Measurements from ENCODE around the gene HARS2. TPM values are rescaled to one million over a fixed set of nuclear protein-coding genes. Genes with fewer than 3 reads are reported as not detected.
A peak's percentile ranks its signal among the peaks of the same experiment; 100 is the strongest.

HARS2 gene
- total RNA-seq (10 to 100 TPM; 25.4 to 59.6 (median 38.8) TPM), polyA plus RNA-seq (10 to 100 TPM; 23.5 to 30.7 TPM), total RNA-seq (41.2 reads per million, percentile 67 among the genes with 10 or more reads in this experiment)

- ChIA-PET CTCF (interaction anchor here (0.7 to 1.5 kb wide), 5 partner anchors 11 to 928 kb away, joined by 3 to 7 read pairs (median 3); partner anchors contain the start of gene DIAPH1), POLR2A (interaction anchor here (0.5 to 3.7 kb wide), 24 partner anchors 8 to 1814 kb away, joined by 3 to 31 read pairs (median 4); partner anchors contain the start of genes ANKHD1, APBB3, DND1 and EIF4EBP3)
- intact Hi-C loops (cut with micrococcal nuclease): loop anchor here (1.0 to 5.0 kb wide), 9 partner anchors 9 to 514 kb away; partner anchors contain the start of genes APBB3 (in 2 of the 2), IK (in 2 of the 2), NDUFA2 (in 2 of the 2) and SLC35A4 (in 2 of the 2)
- Mint-ChIP-seq H3K4me3 (peak within 1 kb of the TSS; percentile 92 to 100 (median 99)), H3K27ac (peak within 1 kb of the TSS; percentile 91 to 99 (median 98)), H3K4me1 (peaks cover 29 to 60% (median 53%) of the 10 kb centered on the region in 7 donors), H3K9me3 (no peaks in the 10 kb centered on the region), H3K27me3 (no peaks in the 10 kb centered on the region), H3K36me3 (peaks cover 1 to 25% (median 9%) of the 10 kb centered on the region in 5 donors)
- peak within 1 kb of the TSS; percentile 91 for H3K4me3 ChIP-seq (ENCODE audit: low read length)
- no peaks in the 10 kb centered on the region for H3K27me3 ChIP-seq (ENCODE audit: control insufficient read depth in 2 of 2, insufficient read depth in 2 of 2, low read length in 2 of 2)
- peak; percentile 55 to 83 (median 71) for DNase-seq
- peak; percentile 97 for ATAC-seq
- peaks cover 16 to 22% of the 10 kb centered on the region in 2 donors for H3K4me1 ChIP-seq (ENCODE audit: control insufficient read depth in 2 of 2, insufficient read depth in 2 of 2, low read length in 2 of 2)
- H3K27ac ChIP-seq (ENCODE audit: low read depth, low read length): peak within 1 kb of the TSS; percentile 89
- peaks cover 8 to 37% (median 11%) of the 10 kb centered on the region in 3 experiments for H3K36me3 ChIP-seq (ENCODE audit: control insufficient read depth in 2 of 3, insufficient read depth in 3 of 3, low read length in 3 of 3)
- no peaks in the 10 kb centered on the region for H3K9me3 ChIP-seq (ENCODE audit: control insufficient read depth in 2 of 3, low read length in 3 of 3)
Observed at GRCh38 chr5:140690941-140691924, at the start of gene HARS2, which contains the start of gene HARS1. HARS2 (plus strand) TSS chr5:140691455; CDS start chr5:140691649, 194 bp downstream. HARS1 (minus strand) TSS chr5:140691370; CDS start chr5:140691304, 66 bp downstream.

GRCh38 chr5:140641716-140642115 lies 49.5 kb upstream of the HARS2 start:
- CTCF ChIA-PET: interaction anchor here (0.6 to 1.6 kb wide), 2 partner anchors 56 to 69 kb away, joined by 3 to 5 read pairs; no protein-coding TSS in a partner anchor
- intact Hi-C loops (cut with micrococcal nuclease): no loop called here
- H3K4me3 ChIP-seq (ENCODE audit: low read length): no peak overlapping the region
- no peak overlapping the region for H3K27ac ChIP-seq (ENCODE audit: low read depth, low read length)
- Mint-ChIP-seq H3K4me1 (peaks cover 32 to 74% (median 58%) of the 10 kb centered on the region in 7 donors), H3K9me3 (no peaks in the 10 kb centered on the region), H3K36me3 (peaks cover 0 to 25% (median 6%) of the 10 kb centered on the region in 5 donors), H3K27ac (peak overlapping the region in 6 of 9 donors; percentile 3 to 90 (median 24)), H3K27me3 (no peaks in the 10 kb centered on the region), H3K4me3 (peak overlapping the region in 2 of 10 donors; percentile 23 to 90)
- H3K36me3 ChIP-seq (ENCODE audit: control insufficient read depth in 2 of 3, insufficient read depth in 3 of 3, low read length in 3 of 3): peaks cover 0 to 40% (median 0%) of the 10 kb centered on the region in 3 experiments
- peaks cover 12 to 14% of the 10 kb centered on the region in 2 donors for H3K4me1 ChIP-seq (ENCODE audit: control insufficient read depth in 2 of 2, insufficient read depth in 2 of 2, low read length in 2 of 2)
- no peaks in the 10 kb centered on the region for H3K9me3 ChIP-seq (ENCODE audit: control insufficient read depth in 2 of 3, low read length in 3 of 3)
- ATAC-seq (no peak), DNase-seq (no peak)
- POLR2A ChIA-PET: interaction anchor here (1.3 kb wide), 1 partner anchor 240 kb away, joined by 3 read pairs; the partner anchor contains the start of gene ANKHD1
- H3K27me3 ChIP-seq (ENCODE audit: control insufficient read depth in 2 of 2, insufficient read depth in 2 of 2, low read length in 2 of 2): no peaks in the 10 kb centered on the region

GRCh38 chr5:140642718-140643117 lies 48.5 kb upstream of the HARS2 start:
- intact Hi-C loops (cut with micrococcal nuclease): no loop called here
- peaks cover 0 to 2% (median 0%) of the 10 kb centered on the region in 11 donors for H3K9me3 Mint-ChIP-seq
- H3K36me3 Mint-ChIP-seq: peaks cover 0 to 26% (median 6%) of the 10 kb centered on the region in 5 donors
- H3K27me3 ChIP-seq (ENCODE audit: control insufficient read depth in 2 of 2, insufficient read depth in 2 of 2, low read length in 2 of 2): no peaks in the 10 kb centered on the region
- CTCF ChIA-PET: interaction anchor here (1.6 kb wide), 1 partner anchor 68 kb away, joined by 5 read pairs; no protein-coding TSS in a partner anchor
- DNase-seq: no peak
- POLR2A ChIA-PET: interaction anchor here (0.6 to 2.0 kb wide), 4 partner anchors 54 to 95 kb away, joined by 3 to 7 read pairs (median 4); partner anchors contain the start of gene EIF4EBP3
- peaks cover 35 to 80% (median 64%) of the 10 kb centered on the region in 7 donors for H3K4me1 Mint-ChIP-seq
- H3K4me1 ChIP-seq (ENCODE audit: control insufficient read depth in 2 of 2, insufficient read depth in 2 of 2, low read length in 2 of 2): peaks cover 13 to 16% of the 10 kb centered on the region in 2 donors
- H3K27ac Mint-ChIP-seq: peak overlapping the region in 3 of 9 donors; percentile 18 to 36 (median 23)
- H3K27ac ChIP-seq (ENCODE audit: low read depth, low read length): no peak overlapping the region
- H3K4me3 Mint-ChIP-seq: no peak overlapping the region
- ATAC-seq: no peak
- no peaks in the 10 kb centered on the region for H3K9me3 ChIP-seq (ENCODE audit: control insufficient read depth in 2 of 3, low read length in 3 of 3)
- H3K27me3 Mint-ChIP-seq: no peaks in the 10 kb centered on the region
- no peak overlapping the region for H3K4me3 ChIP-seq (ENCODE audit: low read length)
- peaks cover 0 to 40% (median 0%) of the 10 kb centered on the region in 3 experiments for H3K36me3 ChIP-seq (ENCODE audit: control insufficient read depth in 2 of 3, insufficient read depth in 3 of 3, low read length in 3 of 3)

GRCh38 chr5:140647042-140647419 lies 44.2 kb upstream of the HARS2 start:
- peaks cover 32 to 72% (median 61%) of the 10 kb centered on the region in 7 donors for H3K4me1 Mint-ChIP-seq
- Histone ChIP-seq H3K36me3 (ENCODE audit: control insufficient read depth in 2 of 3, insufficient read depth in 3 of 3, low read length in 3 of 3) (peaks cover 2 to 62% (median 16%) of the 10 kb centered on the region in 3 experiments), H3K4me3 (ENCODE audit: low read length) (peak overlapping the region; percentile 80), H3K27ac (ENCODE audit: low read depth, low read length) (peak overlapping the region; percentile 95), H3K9me3 (ENCODE audit: control insufficient read depth in 2 of 3, low read length in 3 of 3) (no peaks in the 10 kb centered on the region), H3K4me1 (ENCODE audit: control insufficient read depth in 2 of 2, insufficient read depth in 2 of 2, low read length in 2 of 2) (peaks cover 18% of the 10 kb centered on the region in 2 donors), H3K27me3 (ENCODE audit: control insufficient read depth in 2 of 2, insufficient read depth in 2 of 2, low read length in 2 of 2) (no peaks in the 10 kb centered on the region)
- peak overlapping the region; percentile 88 to 100 (median 98) for H3K4me3 Mint-ChIP-seq
- ATAC-seq (no peak), DNase-seq (no peak)
- intact Hi-C loops (cut with micrococcal nuclease): loop anchor here (1.0 to 2.0 kb wide), 12 partner anchors 8 to 536 kb away; partner anchors contain the start of genes ANKHD1 (in 2 of the 2), APBB3 (in 2 of the 2), HARS1 (in 2 of the 2) and HARS2 (in 2 of the 2)
- H3K27me3 Mint-ChIP-seq: no peaks in the 10 kb centered on the region
- H3K27ac Mint-ChIP-seq: peak overlapping the region; percentile 93 to 100 (median 99)
- H3K9me3 Mint-ChIP-seq: peaks cover 0 to 5% (median 0%) of the 10 kb centered on the region in 11 donors
- peaks cover 6 to 34% (median 27%) of the 10 kb centered on the region in 5 donors for H3K36me3 Mint-ChIP-seq
- POLR2A ChIA-PET: interaction anchor here (0.6 to 4.9 kb wide), 42 partner anchors 8 to 673 kb away, joined by 3 to 51 read pairs (median 6); partner anchors contain the start of genes ANKHD1, APBB3, CD14 and EIF4EBP3
- CTCF ChIA-PET: interaction anchor here (0.6 to 1.8 kb wide), 9 partner anchors 18 to 920 kb away, joined by 3 to 11 read pairs (median 4); partner anchors contain the start of genes DND1, EIF4EBP3 and SRA1

- Histone ChIP-seq H3K27me3 (ENCODE audit: control insufficient read depth in 2 of 2, insufficient read depth in 2 of 2, low read length in 2 of 2) (no peaks in the 10 kb centered on the region), H3K9me3 (ENCODE audit: control insufficient read depth in 2 of 3, low read length in 3 of 3) (no peaks in the 10 kb centered on the region), H3K27ac (ENCODE audit: low read depth, low read length) (no peak overlapping the region), H3K36me3 (ENCODE audit: control insufficient read depth in 2 of 3, insufficient read depth in 3 of 3, low read length in 3 of 3) (peaks cover 39 to 86% (median 50%) of the 10 kb centered on the region in 3 experiments), H3K4me3 (ENCODE audit: low read length) (no peak overlapping the region), H3K4me1 (ENCODE audit: control insufficient read depth in 2 of 2, insufficient read depth in 2 of 2, low read length in 2 of 2) (no peaks in the 10 kb centered on the region)
- POLR2A ChIA-PET: interaction anchor here (1.6 kb wide), 1 partner anchor 12 kb away, joined by 12 read pairs; the partner anchor contains the start of genes IK and NDUFA2
- ATAC-seq (no peak), DNase-seq (no peak)
- no peak overlapping the region for H3K4me3 Mint-ChIP-seq
- intact Hi-C loops (cut with micrococcal nuclease): no loop called here
- H3K27ac Mint-ChIP-seq: peak overlapping the region in 6 of 9 donors; percentile 4 to 84 (median 50)
- H3K27me3 Mint-ChIP-seq: no peaks in the 10 kb centered on the region
- CTCF ChIA-PET: no interaction called here
- H3K4me1 Mint-ChIP-seq: peaks cover 7 to 18% (median 11%) of the 10 kb centered on the region in 7 donors
- peaks cover 23 to 67% (median 49%) of the 10 kb centered on the region in 5 donors for H3K36me3 Mint-ChIP-seq
- peaks cover 0 to 1% (median 0%) of the 10 kb centered on the region in 11 donors for H3K9me3 Mint-ChIP-seq
Observed at GRCh38 chr5:140658870-140659269, 32.4 kb upstream of the HARS2 start.

All from naive thymus-derived CD4-positive, alpha-beta T cell (primary cell).